Stimulated activated CD4-positive, alpha-beta T cell treated with anti-CD3 and anti-CD28 coated beads, Interleukin-1b, Interleukin-23, amount 100 ng/mL, for 48 hours (primary cell): ENCODE measurements around the gene KCP.

Experiments used
- DNase-seq: peaks from one replicate; pipeline ENCODE4 v3.0.0-alpha.2; 2020

Gene KCP

GRCh38 chr7:128869944-128870285 lies 40.6 kb downstream of the KCP start:
- no peak for DNase-seq

- DNase-seq = peak; percentile 27
Measured at GRCh38 chr7:128869138-128869943, 41.2 kb downstream of the KCP start.

GRCh38 chr7:128868624-128869137 lies 41.8 kb downstream of the KCP start:
- DNase-seq = no peak

- DNase-seq = no peak
Measured at GRCh38 chr7:128867842-128868623, 42.5 kb downstream of the KCP start.

GRCh38 chr7:128867241-128867640 lies 43.3 kb downstream of the KCP start:
- no peak for DNase-seq

- DNase-seq = no peak
Measured at GRCh38 chr7:128865996-128866877, 44.3 kb downstream of the KCP start.

- DNase-seq = no peak
Measured at GRCh38 chr7:128865303-128865702, 45.2 kb downstream of the KCP start.

GRCh38 chr7:128863433-128863989 lies 47.0 kb downstream of the KCP start:
- peak; percentile 52 for DNase-seq

- DNase-seq = peak; percentile 99
Measured at GRCh38 chr7:128862571-128863432, 47.7 kb downstream of the KCP start, which contains the start of gene ATP6V1F. Gene ATP6V1F, plus strand, starts transcription at chr7:128862856. Its CDS starts 49 bp downstream, at chr7:128862905.

GRCh38 chr7:128861957-128862570 lies 48.4 kb downstream of the KCP start:
- DNase-seq = no peak

GRCh38 chr7:128860158-128861073 lies 50.1 kb downstream of the KCP start:
- no peak for DNase-seq

- no peak for DNase-seq
Measured at GRCh38 chr7:128859232-128860157, 51.0 kb downstream of the KCP start.

- no peak for DNase-seq
Measured at GRCh38 chr7:128858380-128859231, 51.9 kb downstream of the KCP start.

GRCh38 chr7:128856001-128856718 lies 54.3 kb downstream of the KCP start:
- DNase-seq = no peak

GRCh38 chr7:128855559-128855958 lies 55.0 kb downstream of the KCP start:
- DNase-seq = no peak

GRCh38 chr7:128854396-128854795 lies 56.1 kb downstream of the KCP start:
- DNase-seq = no peak

- no peak for DNase-seq
Measured at GRCh38 chr7:128853799-128854198, 56.7 kb downstream of the KCP start.
